Hepatocyte (in vitro differentiated cells): ENCODE results near the gene ZNF581. TPM values are rescaled to one million over a fixed set of nuclear protein-coding genes. Genes with fewer than 3 reads are reported as not detected.

Source experiments
- DNase-seq: peaks from one replicate; pipeline ENCODE4 v3.0.0-alpha.2; 2016; ENCODE audit warnings: low spot score
- H2AFZ ChIP-seq: fragments of 200-600 bp; sonication (generic); 2 replicates; pipeline ENCODE4 v1.6.0; 2016; ENCODE audit warnings: antibody characterized with exemption, mild to moderate bottlenecking
- H3K27ac ChIP-seq: fragments of 200-600 bp; sonication (generic); 2 replicates; pipeline ENCODE4 v1.5.1; 2016; ENCODE audit warnings: mild to moderate bottlenecking
- H3K27me3 ChIP-seq: fragments of 200-600 bp; sonication (generic); 2 replicates; pipeline ENCODE4 v1.6.1; 2016
- H3K36me3 ChIP-seq: fragments of 200-600 bp; sonication (generic); replicated peaks from 2 replicates; pipeline ENCODE4 v1.5.1; 2016; ENCODE audit warnings: low read depth; ENCODE audit not compliant: insufficient read depth
- H3K4me1 ChIP-seq: fragments of 200-600 bp; sonication (generic); 2 replicates; pipeline ENCODE4 v1.5.1; 2016; ENCODE audit warnings: mild to moderate bottlenecking, moderate library complexity; ENCODE audit not compliant: insufficient read depth
- H3K4me2 ChIP-seq: fragments of 200-600 bp; sonication (generic); 2 replicates; pipeline ENCODE4 v1.6.0; 2016
- H3K4me3 ChIP-seq: fragments of 200-600 bp; sonication (generic); 2 replicates; pipeline ENCODE4 v1.5.1; 2016; ENCODE audit warnings: mild to moderate bottlenecking
- H3K79me2 ChIP-seq: fragments of 200-600 bp; sonication (generic); 2 replicates; pipeline ENCODE4 v1.6.0; 2017; ENCODE audit warnings: mild to moderate bottlenecking
- H3K9me2 ChIP-seq: fragments of 200-600 bp; sonication (generic); replicated peaks from 2 replicates; pipeline ENCODE4 v1.6.0; 2017; ENCODE audit warnings: mild to moderate bottlenecking; ENCODE audit not compliant: insufficient read depth
- H3K9me3 ChIP-seq: fragments of 200-600 bp; sonication (generic); 2 replicates; pipeline ENCODE4 v1.5.1; 2016; ENCODE audit warnings: low read depth, mild to moderate bottlenecking
- H4K20me1 ChIP-seq: fragments of 200-600 bp; sonication (generic); 2 replicates; pipeline ENCODE4 v1.6.0; 2016; ENCODE audit warnings: mild to moderate bottlenecking; ENCODE audit not compliant: insufficient read depth, poor library complexity, severe bottlenecking
- EZH2 ChIP-seq: fragments of 200-600 bp; sonication (generic); IDR thresholded peaks from 2 replicates; pipeline ENCODE4 v1.6.1; 2016; ENCODE audit warnings: antibody characterized with exemption, mild to moderate bottlenecking, borderline replicate concordance
- EZH2phosphoT487 ChIP-seq: fragments of 200-600 bp; sonication (generic); IDR thresholded peaks from one replicate; pipeline ENCODE4 v1.6.1; 2018; ENCODE audit warnings: antibody characterized with exemption, mild to moderate bottlenecking, low read depth, moderate library complexity; ENCODE audit not compliant: unreplicated experiment, severe bottlenecking
- WGBS: methylation state at CpG from one replicate; pipeline ENCODE4 v1.1.6; 2016; ENCODE audit warnings: low lambda C conversion rate; ENCODE audit errors: missing lambda C conversion rate; 5-methylcytosine and 5-hydroxymethylcytosine counted together
- polyA plus RNA-seq: library from polyadenylated mRNA; unstranded; fragments of >200 nt; fragmentation: Nextera tagmentation; extraction: Ambion mirVana; gene quantifications from 2 replicates; pipeline ENCODE4 v1.2.1, GENCODE V29; 2016
- total RNA-seq: library from RNA; depleted of rRNA; stranded (reverse); fragments of >200 nt; gene quantifications from 2 replicates; pipeline ENCODE4 v1.2.3, GENCODE V29; 2014
- TF ChIP-seq, protein P1 (sequence below): fragments of 200-600 bp; sonication (generic); IDR thresholded peaks from 2 replicates; pipeline ENCODE4 v1.5.1; 2016; ENCODE audit warnings: antibody characterized with exemption, mild to moderate bottlenecking; ENCODE audit not compliant: poor library complexity

Gene ZNF581
- total and polyA plus RNA-seq, 2 experiments from 2014 or later = 12.2 to 22.5 TPM

DNA sequence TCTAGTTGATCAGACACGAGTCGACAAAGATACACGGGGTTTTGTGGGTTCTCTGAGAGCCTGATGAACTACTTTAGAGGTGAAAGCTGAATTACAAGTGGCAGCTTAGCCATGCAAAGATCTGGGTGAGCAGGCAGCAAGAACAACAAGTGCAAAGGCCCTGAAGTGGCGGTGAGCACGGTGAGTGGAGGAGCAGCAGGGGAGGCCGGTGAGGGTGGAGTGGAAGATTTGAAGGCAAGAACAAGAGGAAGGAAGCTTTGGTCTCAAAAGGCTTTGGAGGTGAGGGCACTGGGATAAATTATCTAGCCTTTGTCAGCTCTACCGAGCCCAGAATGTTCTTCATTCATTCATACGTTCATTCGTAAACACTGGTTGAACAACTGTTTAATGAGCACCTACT lies 36.6 kb upstream of the ZNF581 start:
- no peaks in the 10 kb centered on the region for H3K9me3 ChIP-seq
- peaks cover 13% of the 10 kb centered on the region for H3K4me1 ChIP-seq
- no peaks in the 10 kb centered on the region for H3K27me3 ChIP-seq
- H2AFZ ChIP-seq = no peak overlapping the region
- H3K4me3 ChIP-seq = no peak overlapping the region
- no peak for DNase-seq
- peaks cover 6% of the 10 kb centered on the region for H4K20me1 ChIP-seq
- peaks cover 57% of the 10 kb centered on the region for H3K79me2 ChIP-seq
- H3K9me2 ChIP-seq = no peaks in the 10 kb centered on the region
- no peaks in the 10 kb centered on the region for H3K36me3 ChIP-seq
- H3K4me2 ChIP-seq = peak overlapping the region; percentile 86
- peak overlapping the region; percentile 78 for H3K27ac ChIP-seq
- no peak for TF ChIP-seq EZH2
- WGBS = 88% methylated on average over 9 of the region's 9 CpGs

DNA sequence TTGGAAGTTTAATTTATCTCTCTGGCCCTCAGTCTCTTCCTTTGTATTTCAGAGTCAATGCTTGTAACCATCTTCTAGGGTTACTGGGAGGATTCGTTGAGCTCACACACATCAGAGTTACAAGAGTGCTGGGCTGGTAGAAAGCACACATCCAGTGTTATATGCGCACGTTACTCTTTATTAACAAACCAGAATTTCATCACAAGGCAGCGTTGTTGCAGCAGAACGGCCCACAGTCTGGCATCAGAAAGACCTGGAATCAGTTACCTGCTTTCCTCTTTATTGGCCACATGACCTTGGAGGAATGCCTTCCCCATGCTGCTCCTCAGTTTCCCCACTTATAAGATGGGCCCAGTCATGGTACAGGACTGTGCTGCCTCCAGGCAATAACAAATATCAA lies 34.1 kb upstream of the ZNF581 start:
- Histone ChIP-seq H3K27ac (no peak overlapping the region), H3K4me3 (no peak overlapping the region), H3K4me2 (no peak overlapping the region), H3K79me2 (peaks cover 57% of the 10 kb centered on the region), H4K20me1 (peaks cover 6% of the 10 kb centered on the region), H3K4me1 (peaks cover 8% of the 10 kb centered on the region), H3K36me3 (no peaks in the 10 kb centered on the region), H2AFZ (no peak overlapping the region), H3K9me2 (no peaks in the 10 kb centered on the region), H3K9me3 (no peaks in the 10 kb centered on the region), H3K27me3 (no peaks in the 10 kb centered on the region)
- TF ChIP-seq, protein P1, sequence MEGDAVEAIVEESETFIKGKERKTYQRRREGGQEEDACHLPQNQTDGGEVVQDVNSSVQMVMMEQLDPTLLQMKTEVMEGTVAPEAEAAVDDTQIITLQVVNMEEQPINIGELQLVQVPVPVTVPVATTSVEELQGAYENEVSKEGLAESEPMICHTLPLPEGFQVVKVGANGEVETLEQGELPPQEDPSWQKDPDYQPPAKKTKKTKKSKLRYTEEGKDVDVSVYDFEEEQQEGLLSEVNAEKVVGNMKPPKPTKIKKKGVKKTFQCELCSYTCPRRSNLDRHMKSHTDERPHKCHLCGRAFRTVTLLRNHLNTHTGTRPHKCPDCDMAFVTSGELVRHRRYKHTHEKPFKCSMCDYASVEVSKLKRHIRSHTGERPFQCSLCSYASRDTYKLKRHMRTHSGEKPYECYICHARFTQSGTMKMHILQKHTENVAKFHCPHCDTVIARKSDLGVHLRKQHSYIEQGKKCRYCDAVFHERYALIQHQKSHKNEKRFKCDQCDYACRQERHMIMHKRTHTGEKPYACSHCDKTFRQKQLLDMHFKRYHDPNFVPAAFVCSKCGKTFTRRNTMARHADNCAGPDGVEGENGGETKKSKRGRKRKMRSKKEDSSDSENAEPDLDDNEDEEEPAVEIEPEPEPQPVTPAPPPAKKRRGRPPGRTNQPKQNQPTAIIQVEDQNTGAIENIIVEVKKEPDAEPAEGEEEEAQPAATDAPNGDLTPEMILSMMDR = no peak
- no peak for TF ChIP-seq EZH2phosphoT487
- TF ChIP-seq EZH2 = no peak
- 95% methylated on average over 5 of the region's 5 CpGs for WGBS
- DNase-seq = no peak

DNA sequence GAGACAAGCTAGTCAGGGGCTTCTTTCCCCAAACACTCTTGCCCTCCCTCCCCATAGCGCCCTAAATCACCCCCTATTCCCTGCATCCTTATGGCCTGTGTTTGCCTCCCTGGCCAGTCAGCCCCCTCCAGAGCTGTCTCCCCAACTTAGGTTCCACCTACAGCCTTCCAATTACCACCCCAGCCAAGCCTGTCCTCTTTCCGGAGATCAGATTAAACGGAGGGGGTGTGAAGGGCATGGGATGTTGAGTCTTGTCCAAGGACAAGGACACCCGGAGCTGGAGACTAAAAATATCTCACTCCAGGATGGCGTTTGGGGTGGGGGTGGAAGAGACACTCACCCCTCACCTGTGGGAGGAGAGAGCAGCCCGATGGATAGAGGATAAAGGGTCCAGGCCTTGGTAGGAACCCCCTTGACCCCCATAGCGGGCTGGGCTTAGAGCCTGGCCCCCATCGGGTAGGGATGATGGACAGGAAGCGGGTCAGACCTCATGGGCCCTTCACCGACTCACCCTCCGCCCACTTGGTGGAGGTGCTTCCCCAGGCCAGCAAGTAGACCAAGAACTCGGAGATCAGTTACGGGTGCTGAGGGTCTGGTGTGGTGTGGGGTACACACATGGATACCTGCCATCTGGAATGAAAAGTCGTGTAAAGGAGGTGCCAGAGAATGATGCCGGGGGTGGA lies 32.0 kb upstream of the ZNF581 start:
- peaks cover 5% of the 10 kb centered on the region for H3K4me1 ChIP-seq
- no peak overlapping the region for H3K4me2 ChIP-seq
- no peak overlapping the region for H3K27ac ChIP-seq
- no peaks in the 10 kb centered on the region for H3K36me3 ChIP-seq
- H2AFZ ChIP-seq = no peak overlapping the region
- no peaks in the 10 kb centered on the region for H3K9me3 ChIP-seq
- H3K27me3 ChIP-seq = no peaks in the 10 kb centered on the region
- 93% methylated on average over 14 of the region's 15 CpGs for WGBS
- no peaks in the 10 kb centered on the region for H3K9me2 ChIP-seq
- TF ChIP-seq EZH2phosphoT487 = no peak
- TF ChIP-seq, protein P1 = no peak
- no peak for TF ChIP-seq EZH2
- no peak for DNase-seq
- no peak overlapping the region for H3K4me3 ChIP-seq
- peaks cover 6% of the 10 kb centered on the region for H4K20me1 ChIP-seq
- peaks cover 52% of the 10 kb centered on the region for H3K79me2 ChIP-seq

DNA sequence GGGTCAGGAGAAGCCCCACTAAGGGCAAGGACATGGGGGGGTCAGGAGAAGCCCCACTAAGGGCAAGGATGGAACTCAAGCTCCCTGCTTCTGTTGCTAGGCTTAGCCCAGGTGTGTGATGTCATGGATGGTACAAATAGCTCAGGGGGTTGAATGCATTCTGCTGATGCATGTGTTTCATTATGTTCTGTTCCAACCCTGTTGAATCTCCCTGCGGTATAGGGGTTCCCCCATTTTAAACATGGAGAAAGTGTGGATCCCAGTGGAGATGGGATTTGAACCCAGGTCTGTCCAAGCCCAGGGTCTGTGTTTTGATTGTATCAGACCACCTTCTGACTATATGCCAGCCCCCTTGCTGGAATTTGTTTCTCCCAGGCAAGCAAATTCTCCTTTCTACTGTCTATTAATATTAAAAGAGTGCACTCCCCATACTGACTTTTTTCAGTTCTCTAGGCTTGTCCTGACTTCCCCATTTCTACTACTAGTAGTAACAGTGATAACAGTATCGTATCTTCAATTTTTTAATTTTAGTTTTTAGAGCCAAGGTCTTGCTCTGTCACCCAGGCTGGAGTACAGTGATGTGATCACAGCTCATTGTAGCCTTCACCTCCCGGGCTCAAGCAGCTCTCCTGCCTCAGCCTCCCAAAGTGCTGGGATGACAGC lies 31.3 kb upstream of the ZNF581 start:
- Histone ChIP-seq H4K20me1 (peaks cover 6% of the 10 kb centered on the region), H3K4me3 (no peak overlapping the region), H2AFZ (no peak overlapping the region), H3K79me2 (peaks cover 45% of the 10 kb centered on the region), H3K4me1 (no peaks in the 10 kb centered on the region), H3K27me3 (no peaks in the 10 kb centered on the region), H3K36me3 (no peaks in the 10 kb centered on the region), H3K9me2 (no peaks in the 10 kb centered on the region), H3K9me3 (no peaks in the 10 kb centered on the region), H3K4me2 (no peak overlapping the region), H3K27ac (no peak overlapping the region)
- no peak for DNase-seq
- TF ChIP-seq EZH2 = no peak
- TF ChIP-seq EZH2phosphoT487 = no peak
- 95% methylated on average over 3 of the region's 3 CpGs for WGBS
